Measurements from ENCODE around the gene BRIP1. TPM values are rescaled to one million over a fixed set of nuclear protein-coding genes. Genes with fewer than 3 reads are reported as not detected.

The BRIP1 gene
- total and polyA plus RNA-seq, 2 donors (not counting 1 experiment from before 2014, with no cell fraction given) = 4.0 to 8.1 TPM

DNA sequence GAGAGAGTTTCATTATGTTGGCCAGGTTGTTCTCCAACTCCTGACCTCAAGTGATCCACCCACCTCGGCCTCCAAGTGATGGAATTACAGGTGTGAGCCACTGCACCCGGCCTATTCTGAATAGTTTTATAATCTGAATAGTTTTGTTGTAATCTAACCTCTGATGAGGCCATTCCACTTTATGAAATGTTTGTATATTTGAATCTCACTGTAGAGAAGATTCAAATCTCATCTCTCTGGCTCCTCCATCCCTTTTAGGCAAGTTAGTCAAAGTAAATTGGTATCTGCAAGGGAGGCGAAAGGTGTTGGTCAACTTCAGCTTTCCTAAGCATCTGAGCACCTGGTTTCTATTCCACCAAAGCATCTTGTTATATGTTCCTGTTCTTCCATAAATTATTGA, 131.2 kb downstream of the BRIP1 start:
- Histone ChIP-seq H3K4me2 (ENCODE audit: extremely low read depth, insufficient read depth, low read length) (no peak overlapping the region), H3K79me2 (ENCODE audit: control insufficient read depth, insufficient read depth, low read length) (no peaks in the 10 kb centered on the region), H3K27ac (ENCODE audit: insufficient read depth, low read length) (no peak overlapping the region), H3K4me3 (replicated peaks in 1 of 4; ENCODE audit: control extremely low read depth in 1 of 4, insufficient read depth in 1 of 4, low read depth in 3 of 4, low read length in 4 of 4) (no peak overlapping the region), H3K9ac (ENCODE audit: insufficient read depth, low read length) (no peak overlapping the region), H4K20me1 (ENCODE audit: control insufficient read depth, extremely low read depth, insufficient read depth, low read length) (no peaks in the 10 kb centered on the region), H2AFZ (ENCODE audit: low read length) (no peak overlapping the region), H3K9me3 (ENCODE audit: control insufficient read depth, insufficient read depth, low read depth, low read length) (no peaks in the 10 kb centered on the region), H3K27me3 (ENCODE audit: control insufficient read depth, insufficient read depth, low read length) (no peaks in the 10 kb centered on the region), H3K36me3 (ENCODE audit: control insufficient read depth, insufficient read depth, low read length) (no peaks in the 10 kb centered on the region), H3K4me1 (ENCODE audit: control insufficient read depth, extremely low read depth, insufficient read depth, low read length) (no peaks in the 10 kb centered on the region)
- no peak for TF ChIP-seq EZH2 (IDR thresholded peaks at IDR 0.05; ENCODE audit: low read length, missing control alignments)
- TF ChIP-seq, protein P1, sequence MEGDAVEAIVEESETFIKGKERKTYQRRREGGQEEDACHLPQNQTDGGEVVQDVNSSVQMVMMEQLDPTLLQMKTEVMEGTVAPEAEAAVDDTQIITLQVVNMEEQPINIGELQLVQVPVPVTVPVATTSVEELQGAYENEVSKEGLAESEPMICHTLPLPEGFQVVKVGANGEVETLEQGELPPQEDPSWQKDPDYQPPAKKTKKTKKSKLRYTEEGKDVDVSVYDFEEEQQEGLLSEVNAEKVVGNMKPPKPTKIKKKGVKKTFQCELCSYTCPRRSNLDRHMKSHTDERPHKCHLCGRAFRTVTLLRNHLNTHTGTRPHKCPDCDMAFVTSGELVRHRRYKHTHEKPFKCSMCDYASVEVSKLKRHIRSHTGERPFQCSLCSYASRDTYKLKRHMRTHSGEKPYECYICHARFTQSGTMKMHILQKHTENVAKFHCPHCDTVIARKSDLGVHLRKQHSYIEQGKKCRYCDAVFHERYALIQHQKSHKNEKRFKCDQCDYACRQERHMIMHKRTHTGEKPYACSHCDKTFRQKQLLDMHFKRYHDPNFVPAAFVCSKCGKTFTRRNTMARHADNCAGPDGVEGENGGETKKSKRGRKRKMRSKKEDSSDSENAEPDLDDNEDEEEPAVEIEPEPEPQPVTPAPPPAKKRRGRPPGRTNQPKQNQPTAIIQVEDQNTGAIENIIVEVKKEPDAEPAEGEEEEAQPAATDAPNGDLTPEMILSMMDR (conservative IDR thresholded peaks at IDR 0.05 in 1 of 2, IDR thresholded peaks at IDR 0.05 in 1 of 2; ENCODE audit: low read depth in 1 of 2, low read length in 2 of 2) = no peak
- DNase-seq (ENCODE audit: low read depth in 2 of 2) = no peak

DNA sequence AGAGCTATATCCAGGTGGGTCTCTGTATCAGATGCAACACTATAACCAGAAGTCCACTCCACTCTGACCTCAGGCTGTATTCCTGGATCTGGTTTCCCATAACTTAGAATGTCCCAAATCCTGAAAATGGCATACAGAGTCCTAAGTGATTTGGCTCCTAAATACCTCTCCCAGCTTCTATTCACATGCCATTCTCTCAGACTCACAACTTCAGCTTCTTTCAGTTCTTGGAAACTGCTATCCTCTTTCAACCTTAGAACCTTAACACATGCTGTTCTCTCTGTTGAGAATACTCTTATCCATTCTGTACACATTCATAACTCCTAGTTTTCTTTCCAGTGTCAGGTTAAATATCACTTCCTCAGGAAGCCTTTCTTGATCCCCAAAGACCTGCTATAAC, 132.0 kb downstream of the BRIP1 start:
- TF ChIP-seq, protein P1 (conservative IDR thresholded peaks at IDR 0.05 in 1 of 2, IDR thresholded peaks at IDR 0.05 in 1 of 2; ENCODE audit: low read depth in 1 of 2, low read length in 2 of 2) = no peak
- no peak for TF ChIP-seq EZH2 (IDR thresholded peaks at IDR 0.05; ENCODE audit: low read length, missing control alignments)
- H2AFZ ChIP-seq (ENCODE audit: low read length) = peak overlapping the region; percentile 21
- H3K9ac ChIP-seq (ENCODE audit: insufficient read depth, low read length) = no peak overlapping the region
- DNase-seq (ENCODE audit: low read depth in 2 of 2) = peak in 1 of 2 donors; percentile 2
- no peaks in the 10 kb centered on the region for H4K20me1 ChIP-seq (ENCODE audit: control insufficient read depth, extremely low read depth, insufficient read depth, low read length)
- no peak overlapping the region for H3K27ac ChIP-seq (ENCODE audit: insufficient read depth, low read length)
- no peaks in the 10 kb centered on the region for H3K79me2 ChIP-seq (ENCODE audit: control insufficient read depth, insufficient read depth, low read length)
- H3K4me3 ChIP-seq (replicated peaks in 1 of 4; ENCODE audit: control extremely low read depth in 1 of 4, insufficient read depth in 1 of 4, low read depth in 3 of 4, low read length in 4 of 4) = no peak overlapping the region
- H3K4me2 ChIP-seq (ENCODE audit: extremely low read depth, insufficient read depth, low read length) = no peak overlapping the region
- no peaks in the 10 kb centered on the region for H3K9me3 ChIP-seq (ENCODE audit: control insufficient read depth, insufficient read depth, low read depth, low read length)
- H3K36me3 ChIP-seq (ENCODE audit: control insufficient read depth, insufficient read depth, low read length) = no peaks in the 10 kb centered on the region
- no peaks in the 10 kb centered on the region for H3K27me3 ChIP-seq (ENCODE audit: control insufficient read depth, insufficient read depth, low read length)
- H3K4me1 ChIP-seq (ENCODE audit: control insufficient read depth, extremely low read depth, insufficient read depth, low read length) = no peaks in the 10 kb centered on the region

DNA sequence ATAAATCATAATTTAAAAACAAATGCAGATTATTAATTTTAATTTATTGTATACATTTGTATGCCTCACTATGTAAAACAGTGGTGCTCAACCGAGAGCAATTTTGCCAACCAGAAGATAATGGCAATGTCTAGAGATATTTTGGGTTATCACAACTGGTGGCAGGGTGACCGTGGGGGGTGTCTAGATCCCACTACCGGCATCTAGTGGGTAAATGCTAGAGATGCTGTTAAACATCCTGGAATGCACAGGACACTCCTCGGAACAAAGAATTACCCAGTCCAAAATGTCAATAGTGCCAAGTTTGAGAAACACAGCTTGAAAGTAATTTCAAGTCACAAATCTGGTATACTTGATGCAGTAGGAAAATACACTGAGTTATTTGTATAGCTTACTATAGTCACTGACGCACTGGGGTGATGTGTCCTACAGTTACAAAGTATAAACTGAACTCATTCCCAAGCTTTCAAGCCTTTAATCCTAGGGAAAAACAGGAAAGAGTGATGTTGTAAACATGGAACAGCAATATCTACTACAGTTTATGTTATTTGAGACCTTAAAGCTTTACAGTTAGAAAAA, 133.5 kb downstream of the BRIP1 start:
- peak in 1 of 2 donors; percentile 9 for DNase-seq (ENCODE audit: low read depth in 2 of 2)

More for the DNA sequence above, 133.5 kb downstream of the BRIP1 start:
- peak overlapping the region; percentile 15 for H2AFZ ChIP-seq (ENCODE audit: low read length)
- H3K9me3 ChIP-seq (ENCODE audit: control insufficient read depth, insufficient read depth, low read depth, low read length) = no peaks in the 10 kb centered on the region
- no peak overlapping the region for H3K4me3 ChIP-seq (replicated peaks in 1 of 4; ENCODE audit: control extremely low read depth in 1 of 4, insufficient read depth in 1 of 4, low read depth in 3 of 4, low read length in 4 of 4)
- H3K27ac ChIP-seq (ENCODE audit: insufficient read depth, low read length) = no peak overlapping the region
- no peaks in the 10 kb centered on the region for H3K4me1 ChIP-seq (ENCODE audit: control insufficient read depth, extremely low read depth, insufficient read depth, low read length)
- H3K36me3 ChIP-seq (ENCODE audit: control insufficient read depth, insufficient read depth, low read length) = no peaks in the 10 kb centered on the region
- H3K79me2 ChIP-seq (ENCODE audit: control insufficient read depth, insufficient read depth, low read length) = no peaks in the 10 kb centered on the region
- H3K4me2 ChIP-seq (ENCODE audit: extremely low read depth, insufficient read depth, low read length) = no peak overlapping the region
- no peak for TF ChIP-seq EZH2 (IDR thresholded peaks at IDR 0.05; ENCODE audit: low read length, missing control alignments)
- TF ChIP-seq, protein P1 (conservative IDR thresholded peaks at IDR 0.05 in 1 of 2, IDR thresholded peaks at IDR 0.05 in 1 of 2; ENCODE audit: low read depth in 1 of 2, low read length in 2 of 2) = peak; percentile 14 to 38
- no peak overlapping the region for H3K9ac ChIP-seq (ENCODE audit: insufficient read depth, low read length)
- no peaks in the 10 kb centered on the region for H3K27me3 ChIP-seq (ENCODE audit: control insufficient read depth, insufficient read depth, low read length)
- H4K20me1 ChIP-seq (ENCODE audit: control insufficient read depth, extremely low read depth, insufficient read depth, low read length) = no peaks in the 10 kb centered on the region
